GM18868 (cell line): ENCODE measurements around the gene GPX6.
"Not testable (repeated sequence)": the region's sequence is repeated elsewhere in the genome, so short reads cannot be mapped to it uniquely, and the experiment has no call there.

Experiments used
- ATAC-seq: cut with Tn5 transposase; IDR thresholded peaks from one replicate; pipeline ENCODE4 v1.9.1; 2021; ENCODE audit warnings: mild to moderate bottlenecking, moderate library complexity; ENCODE audit not compliant: unreplicated experiment

The GPX6 gene

DNA sequence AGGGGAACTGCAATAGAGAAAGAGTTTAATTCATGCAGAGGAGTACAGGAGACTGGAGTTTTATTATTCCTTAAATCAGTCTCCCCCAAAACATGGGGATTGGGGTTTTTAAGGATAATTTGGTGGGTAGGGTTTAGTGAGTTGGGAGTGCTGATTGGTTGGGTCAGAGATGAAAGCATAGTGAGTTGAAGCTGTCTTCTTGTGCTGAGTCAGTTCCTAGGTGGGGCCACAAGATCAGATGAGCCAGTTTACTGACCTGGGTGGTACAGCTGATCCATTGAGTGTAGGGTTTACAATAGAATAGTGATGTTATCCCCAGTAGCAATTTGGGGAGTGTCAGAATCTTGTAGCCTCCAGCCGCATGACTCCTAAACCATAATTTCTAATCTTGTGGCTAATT, 29.1 kb downstream of the GPX6 start:
- no peak for ATAC-seq

DNA sequence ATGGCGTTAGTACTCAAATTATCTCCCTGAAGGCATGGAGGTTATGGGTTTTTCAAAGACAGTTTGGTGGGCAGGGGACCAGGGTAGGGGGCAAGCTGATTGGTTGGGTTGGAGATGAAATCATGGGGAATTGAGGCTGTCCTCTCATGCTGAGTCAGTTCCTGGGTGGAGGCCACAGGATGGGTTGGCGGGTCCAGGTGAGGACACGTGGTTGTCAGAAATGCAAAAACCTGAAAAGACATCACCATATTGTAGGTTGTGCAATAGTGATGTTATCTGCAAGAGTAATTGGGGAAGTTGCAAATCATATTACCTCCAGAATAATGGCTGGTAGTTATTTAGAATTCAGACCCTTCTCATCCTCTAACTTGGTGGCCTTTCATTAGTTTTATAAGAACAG, 30.1 kb downstream of the GPX6 start:
- ATAC-seq, result no peak

DNA sequence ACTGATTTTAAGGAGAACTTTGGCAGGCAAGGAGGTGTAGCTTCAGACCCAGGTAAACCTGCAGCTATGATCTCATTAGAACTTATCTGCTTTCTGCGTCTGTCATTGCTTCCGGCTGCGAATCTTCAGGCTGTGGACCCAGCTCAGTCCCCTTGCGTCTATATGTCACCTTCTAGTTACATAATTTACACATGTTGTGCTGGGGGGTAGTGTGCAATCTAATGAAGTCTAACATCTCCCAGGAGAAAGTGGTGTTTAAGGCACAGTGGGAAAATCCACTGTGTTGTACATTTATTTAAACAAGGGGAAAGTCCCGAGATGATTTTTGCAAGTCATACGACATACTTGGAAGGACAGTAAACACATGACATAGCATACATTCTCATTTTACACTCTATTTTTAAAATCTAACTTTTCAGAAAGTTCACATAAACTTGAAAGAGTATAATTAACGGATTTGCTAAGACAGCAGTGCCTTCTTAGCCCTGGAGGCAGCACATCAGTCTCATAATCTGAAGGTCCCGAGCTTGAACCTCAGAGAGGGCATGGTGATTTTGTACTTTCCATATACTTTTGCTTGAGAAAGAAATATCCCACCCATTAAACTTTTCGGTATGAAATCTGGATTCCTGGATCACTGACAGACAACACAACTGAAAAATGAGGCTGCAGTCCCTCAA, 35.2 kb downstream of the GPX6 start:
- ATAC-seq, result no peak

- ATAC-seq, result no peak
These were observed 37.1 kb downstream of the GPX6 start for GRCh38 chr6:28478518-28478917.

DNA sequence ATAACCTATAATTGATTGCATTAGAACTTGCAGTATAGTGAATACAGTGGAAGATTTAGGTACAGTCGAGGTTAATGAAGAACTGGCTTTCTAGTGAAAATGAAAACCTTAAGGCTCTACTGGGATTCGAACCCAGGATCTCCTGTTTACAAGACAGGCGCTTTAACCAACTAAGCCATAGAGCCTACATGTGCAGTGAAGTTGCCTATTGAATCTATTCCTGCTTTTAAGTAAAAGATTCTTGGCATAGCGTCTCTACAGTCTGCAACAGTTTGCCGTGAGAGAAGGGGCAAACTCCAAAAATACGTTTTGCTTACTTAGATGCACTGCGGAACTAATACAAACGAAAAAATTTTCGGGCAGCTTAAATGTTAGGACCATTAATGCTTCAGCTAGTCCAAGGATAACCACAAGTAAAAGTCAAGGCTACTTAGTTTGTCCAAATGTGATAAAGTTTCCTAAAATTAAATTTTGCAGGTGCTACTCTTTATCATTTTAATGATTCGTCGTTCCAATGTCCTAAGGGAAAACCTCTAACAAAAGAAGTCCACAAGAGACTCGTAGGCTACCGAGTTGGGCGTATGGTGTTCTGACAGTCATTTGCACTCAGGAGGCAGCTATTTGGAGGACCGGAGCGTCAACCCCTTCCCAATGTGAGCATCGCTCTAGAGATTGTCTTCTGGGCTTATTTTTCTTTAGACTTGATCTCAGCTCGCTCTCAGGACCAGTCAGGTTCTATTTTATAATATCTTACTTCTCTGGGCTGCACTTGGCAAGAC, 41.0 kb downstream of the GPX6 start:
- ATAC-seq, result peak; percentile 46

GRCh38 chr6:28469153-28469745, 46.3 kb downstream of the GPX6 start:
- not testable (repeated sequence) for ATAC-seq

GRCh38 chr6:28468056-28468455, 47.5 kb downstream of the GPX6 start:
- ATAC-seq, result no peak

DNA sequence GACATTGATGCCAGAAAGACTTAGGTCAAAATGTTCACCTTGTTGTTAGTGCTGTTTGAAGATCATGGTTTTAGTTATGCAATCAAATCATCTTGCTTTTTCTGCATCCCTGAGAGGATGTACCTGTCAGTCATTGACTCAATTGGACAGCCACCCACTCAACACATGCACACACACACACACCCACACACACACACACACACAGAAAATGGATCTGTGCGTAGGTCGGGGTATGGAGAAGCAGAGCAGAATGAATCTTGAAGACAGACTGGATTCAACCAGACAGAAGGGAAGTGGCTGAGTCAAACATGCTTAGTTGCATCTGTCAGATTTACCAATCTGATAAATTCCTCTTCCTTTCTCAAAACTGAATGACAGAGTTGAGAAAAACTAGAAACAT, 53.2 kb downstream of the GPX6 start:
- ATAC-seq, result no peak

DNA sequence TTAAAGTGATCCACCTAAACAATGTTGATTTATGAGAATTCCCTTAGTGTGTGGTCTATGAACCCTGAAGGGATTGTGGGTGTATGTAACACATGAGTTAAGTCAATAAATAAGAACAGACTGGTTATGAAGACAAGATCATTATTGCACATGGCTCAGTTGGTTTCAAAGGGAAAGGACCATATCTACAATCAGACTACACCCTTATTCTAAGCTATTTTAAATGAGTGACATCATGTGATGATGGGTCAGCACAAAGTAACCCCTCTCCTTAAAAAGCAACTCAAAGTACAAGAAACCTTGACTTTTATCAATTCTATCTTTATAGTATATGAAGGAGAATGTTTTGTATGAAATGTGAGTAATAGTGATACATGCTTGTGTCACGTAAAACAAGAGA, 57.0 kb downstream of the GPX6 start:
- no peak for ATAC-seq
